NCI-H82 (cell line): ENCODE results near the gene YBX1.
"Not testable (repeated sequence)": the region's sequence is repeated elsewhere in the genome, so short reads cannot be mapped to it uniquely, and the experiment has no call there.

Experiments used
- DNase-seq: peaks from one replicate; lab custom pipeline; 2025; lab: John Stamatoyannopoulos, UW

YBX1 gene

DNA sequence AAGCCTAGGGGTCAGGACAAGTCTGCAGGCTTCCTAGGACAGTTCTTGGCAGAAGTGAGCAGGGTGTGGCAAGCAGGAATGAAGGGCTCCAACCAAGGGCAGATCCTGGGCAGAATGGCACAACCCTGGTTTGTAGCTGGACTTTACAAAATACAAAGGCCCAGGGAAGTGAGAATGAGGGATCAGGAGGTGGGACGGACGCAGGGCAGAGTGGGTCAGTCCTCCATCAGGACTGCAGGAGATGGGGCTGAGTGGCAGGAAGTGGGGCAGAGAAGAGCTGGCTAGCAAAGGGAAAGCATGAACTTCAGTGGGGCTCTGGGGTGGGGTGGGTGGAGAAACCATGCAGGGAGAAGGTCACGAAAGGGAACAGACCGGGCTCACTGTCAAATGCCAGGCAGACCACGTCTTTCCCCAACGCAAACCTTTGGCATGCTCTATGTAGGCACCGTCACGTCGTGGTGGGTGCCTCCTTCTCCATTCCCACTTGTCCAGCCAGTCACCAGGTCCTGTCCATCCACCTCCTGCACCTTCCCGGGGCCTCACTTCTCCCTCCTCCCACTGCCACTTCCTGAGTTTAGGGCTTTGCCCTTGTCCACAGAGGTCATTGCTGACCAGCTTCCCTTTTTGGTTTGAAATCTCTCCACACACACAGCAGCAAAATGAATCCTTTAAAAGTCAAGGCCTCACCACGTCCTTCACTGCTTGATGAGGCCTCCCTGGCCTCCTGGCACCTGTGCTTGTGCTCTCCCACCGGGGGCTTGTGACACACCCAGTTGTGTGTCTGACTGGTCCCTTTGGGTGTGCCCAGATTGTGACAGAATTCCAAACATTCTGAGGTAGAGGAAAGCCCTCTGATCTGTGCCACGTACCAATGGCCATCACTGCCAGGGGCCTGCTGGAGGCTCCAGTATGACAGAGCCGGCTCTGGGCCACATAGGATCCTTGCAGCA lies 66.5 kb downstream of the YBX1 start:
- no peak for DNase-seq

DNA sequence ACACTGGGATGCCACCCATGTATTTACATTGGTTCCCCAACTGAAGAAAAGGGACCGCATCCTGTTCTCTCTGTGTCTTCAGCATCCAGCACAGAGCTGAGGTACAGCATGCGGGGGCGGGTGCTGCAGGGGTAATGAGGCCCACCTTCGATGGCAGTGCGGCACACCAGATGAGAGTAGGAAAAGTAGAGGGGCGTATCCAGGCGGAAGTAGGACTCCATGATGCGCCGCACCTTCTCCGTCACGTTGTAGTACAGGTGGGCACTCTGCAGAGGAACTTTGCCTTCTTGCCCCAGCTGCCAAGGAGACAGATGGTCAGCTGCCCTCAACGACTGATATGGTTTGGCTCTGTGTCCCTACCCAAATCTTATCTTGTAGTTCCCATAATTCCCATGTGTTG lies 67.8 kb downstream of the YBX1 start:
- DNase-seq: no peak

DNA sequence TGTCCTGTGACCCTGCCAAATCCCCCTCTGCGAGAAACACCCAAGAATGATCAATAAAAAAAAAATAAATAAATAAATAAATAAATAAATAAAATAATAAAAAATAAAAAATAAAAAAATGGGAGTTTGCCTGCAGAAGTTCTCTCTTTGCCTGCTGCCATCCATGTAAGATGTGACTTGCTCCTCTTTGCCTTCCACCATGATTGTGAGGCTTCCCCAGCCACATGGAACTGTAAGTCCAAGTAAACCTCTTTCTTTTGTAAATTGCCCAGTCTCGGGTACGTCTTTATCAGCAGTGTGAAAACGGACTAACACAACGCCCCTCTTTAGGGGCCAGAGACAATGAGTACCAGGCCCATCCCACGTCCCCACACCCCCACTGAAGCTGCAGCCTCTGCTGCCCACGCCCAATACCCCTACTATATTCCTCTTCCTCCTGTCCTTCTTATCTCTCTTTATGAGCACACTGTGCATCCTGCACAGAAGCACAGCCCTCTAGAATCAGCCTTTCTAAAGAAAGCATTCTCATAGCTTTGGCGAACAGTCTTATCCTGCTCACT lies 69.4 kb downstream of the YBX1 start:
- DNase-seq: not testable (repeated sequence)

DNA sequence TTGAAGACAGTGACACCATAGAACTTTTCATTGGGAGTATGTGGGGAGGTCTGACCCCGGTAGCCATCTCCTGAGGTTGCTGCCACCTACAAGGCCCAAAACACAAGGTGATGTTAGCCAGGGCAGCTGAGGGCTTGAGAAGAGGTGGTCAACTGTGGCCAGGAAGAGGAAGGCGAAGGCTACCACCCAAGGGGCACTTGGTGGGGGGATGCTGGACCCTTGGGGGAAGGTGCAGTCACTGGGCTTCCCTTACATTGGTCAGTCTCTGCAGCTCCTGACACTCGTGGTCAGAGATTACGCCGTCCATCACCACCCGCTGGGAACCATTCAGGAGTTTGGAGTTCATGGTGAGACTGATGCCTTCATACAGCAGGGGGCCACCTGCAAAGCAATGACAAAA lies 70.1 kb downstream of the YBX1 start:
- no peak for DNase-seq

- DNase-seq: no peak
These were observed 70.9 kb downstream of the YBX1 start for GRCh38 chr1:42753070-42753469.
